NB4 (cell line): ENCODE data around the gene MOV10.

Experiments
- CTCF ChIP-seq: IDR thresholded peaks from one replicate; pipeline ENCODE4 v1.5.1; 2012; ENCODE audit warnings: low read depth, low read length
- POLR2A ChIP-seq: IDR thresholded peaks from 2 replicates; pipeline ENCODE4 v1.6.1; 2011; ENCODE audit warnings: mild to moderate bottlenecking; ENCODE audit not compliant: insufficient read length; ENCODE audit errors: extremely low read depth

DNA sequence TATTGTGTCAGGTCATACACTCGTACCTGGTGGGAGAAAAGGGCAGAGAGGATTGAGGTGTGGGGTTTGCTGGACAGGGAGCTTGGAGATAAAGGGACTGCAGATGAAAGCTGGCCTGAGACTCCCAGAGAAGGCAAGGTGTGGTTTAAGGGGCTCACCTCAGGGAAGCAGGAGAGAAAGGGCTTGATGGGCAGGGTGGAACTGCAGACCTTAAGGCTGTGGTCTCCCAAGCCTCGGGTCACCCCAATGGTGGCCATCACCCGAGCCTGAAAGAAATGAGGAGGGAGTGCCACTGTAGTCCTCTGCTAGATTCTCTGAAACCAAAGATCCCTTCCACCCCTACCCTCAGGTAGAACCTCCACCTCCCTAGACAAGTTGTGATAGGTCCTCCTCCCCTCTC is 36.1 kb downstream of the MOV10 start:
- TF ChIP-seq CTCF (no peak), POLR2A (no peak)
